K562 (cell line): ENCODE measurements around the gene OBP2A. TPM values are rescaled to one million over a fixed set of nuclear protein-coding genes. Genes with fewer than 3 reads are reported as not detected.

Experiments
- ATF7 ChIP-seq: fragments of 450-650 bp; IDR thresholded peaks from 2 replicates; pipeline ENCODE4 v1.7.1; 2014; ENCODE audit warnings: mild to moderate bottlenecking, moderate library complexity
- CGGBP1 ChIP-seq: fragments of 250-450 bp; sonication (Bioruptor Pico); IDR thresholded peaks from 2 replicates; pipeline ENCODE4 v1.9.0; 2021; ENCODE audit warnings: mild to moderate bottlenecking
- CREM ChIP-seq: IDR thresholded peaks from 2 replicates; pipeline ENCODE4 v1.6.1; 2014; ENCODE audit warnings: antibody characterized with exemption, low read depth
- EP300 ChIP-seq: IDR thresholded peaks from 2 replicates; pipeline ENCODE4 v1.6.1; 2012; ENCODE audit warnings: low read length, improper control_type of control experiment
- ETS1 ChIP-seq: conservative IDR thresholded peaks from 2 replicates; pipeline ENCODE4 v1.6.1; 2011; ENCODE audit warnings: low read depth, mild to moderate bottlenecking, low read length; ENCODE audit not compliant: control insufficient read depth
- HMGN3 ChIP-seq: IDR thresholded peaks from 2 replicates; pipeline ENCODE4 v1.6.1; 2011; ENCODE audit warnings: borderline replicate concordance, low read depth, mild to moderate bottlenecking, mixed read lengths, low read length; ENCODE audit not compliant: insufficient read length; ENCODE audit errors: extremely low read depth
- HOXB6 ChIP-seq: fragments of 250-450 bp; sonication (Bioruptor Pico); IDR thresholded peaks from 2 replicates; pipeline ENCODE4 v1.5.1; 2022; ENCODE audit warnings: mild to moderate bottlenecking, borderline replicate concordance
- NR1H2 ChIP-seq: sonication (generic); formaldehyde crosslinking; IDR thresholded peaks from 2 replicates; pipeline ENCODE4 v1.4.0; 2020; ENCODE audit warnings: mild to moderate bottlenecking, missing genetic modification reagents
- POLR2AphosphoS5 ChIP-seq: IDR thresholded peaks from 2 replicates; pipeline ENCODE4 v1.6.1; 2011; ENCODE audit warnings: mild to moderate bottlenecking, low read depth, low read length, moderate library complexity; ENCODE audit not compliant: control insufficient read depth, insufficient read depth
- POLR2H ChIP-seq: IDR thresholded peaks from 2 replicates; pipeline ENCODE4 v1.6.1; 2016; ENCODE audit warnings: missing genetic modification characterization, low read depth, mild to moderate bottlenecking, control low read depth, missing compliant biosample characterization, moderate library complexity
- PPARD ChIP-seq: fragments of 250-450 bp; sonication (Bioruptor Pico); IDR thresholded peaks from 2 replicates; pipeline ENCODE4 v1.8.0; 2022; ENCODE audit warnings: inconsistent platforms, mild to moderate bottlenecking, moderate library complexity
- SMC3 ChIP-seq: conservative IDR thresholded peaks from 2 replicates; pipeline ENCODE4 v1.6.1; 2011; ENCODE audit warnings: low read depth, low read length, improper control_type of control experiment; ENCODE audit not compliant: insufficient read depth
- SNRNP70 ChIP-seq: fragments of 200-400 bp; formaldehyde crosslinking; optimal IDR thresholded peaks from 2 replicates; pipeline ENCODE3; 2017; ENCODE audit warnings: low read depth, low read length
- SP1 ChIP-seq: sonication (generic); formaldehyde crosslinking; IDR thresholded peaks from 2 replicates; pipeline ENCODE4 v1.8.1; 2022; ENCODE audit warnings: mild to moderate bottlenecking, missing genetic modification reagents
- TAF1 ChIP-seq: IDR thresholded peaks from 2 replicates; pipeline ENCODE4 v1.6.1; 2011; ENCODE audit warnings: mild to moderate bottlenecking, low read length, moderate library complexity; ENCODE audit not compliant: insufficient read depth, control insufficient read depth, severe bottlenecking; ENCODE audit errors: extremely low read depth
- USF1 ChIP-seq: sonication (generic); formaldehyde crosslinking; IDR thresholded peaks from 2 replicates; pipeline ENCODE4 v1.9.0; 2022; ENCODE audit warnings: mild to moderate bottlenecking, missing genetic modification reagents
- ZFPM2 ChIP-seq: fragments of 250-450 bp; sonication (Bioruptor Pico); IDR thresholded peaks from 2 replicates; pipeline ENCODE4 v1.5.1; 2022; ENCODE audit warnings: mild to moderate bottlenecking
- ZNF23 ChIP-seq: fragments of 250-450 bp; sonication (Bioruptor Pico); IDR thresholded peaks from 2 replicates; pipeline ENCODE4 v1.4.0; 2020; ENCODE audit warnings: mild to moderate bottlenecking
- ZNF668 ChIP-seq: fragments of 250-450 bp; sonication (Bioruptor Pico); IDR thresholded peaks from 2 replicates; pipeline ENCODE4 v1.8.0; 2022; ENCODE audit warnings: mild to moderate bottlenecking, inconsistent platforms
- polyA plus RNA-seq, 8 experiments: library from polyadenylated mRNA; depleted of rRNA in 4 of 8; stranded (reverse) in 5 of 8; unstranded in 3 of 8; fragments of >200 nt; fragmentation: Nextera tagmentation in 2 of 8; fragmentation: Illumina TruSeq in 1 of 8; extraction: Ambion mirVana in 2 of 8; extraction: Trizol in 1 of 8; gene quantifications; 2 replicates each; pipeline versions ENCODE4 v1.2.1 to v1.2.3, GENCODE V29; 2011 to 2014; ENCODE audit warnings: inconsistent platforms in 1 of 8, missing spikeins in 1 of 8
- total RNA-seq, 7 experiments: library from RNA; depleted of rRNA in 6 of 7; stranded (reverse); fragments of >200 nt in 6 of 7; fragmentation: Illumina TruSeq in 2 of 7; extraction: Trizol in 2 of 7; gene quantifications; 2 replicates each; pipeline versions ENCODE4 v1.2.1 to v1.2.3, GENCODE V29; 2011 to 2021; ENCODE audit warnings: low replicate concordance in 1 of 7
- TF ChIP-seq, protein P1 (sequence below): sonication (generic); formaldehyde crosslinking; IDR thresholded peaks from 2 replicates; pipeline ENCODE4 v1.8.0; 2022; ENCODE audit warnings: mild to moderate bottlenecking, missing genetic modification reagents
- TF ChIP-seq, protein P2 (sequence below): sonication (generic); formaldehyde crosslinking; IDR thresholded peaks from 2 replicates; pipeline ENCODE4 v1.8.0; 2022; ENCODE audit warnings: missing genetic modification reagents, mild to moderate bottlenecking, borderline replicate concordance

Gene OBP2A
- total and polyA plus RNA-seq, 9 of the 15 experiments (the other 6 are each of a cell fraction or from before 2014, with no cell fraction given) = not detected

- TF ChIP-seq, protein P1, sequence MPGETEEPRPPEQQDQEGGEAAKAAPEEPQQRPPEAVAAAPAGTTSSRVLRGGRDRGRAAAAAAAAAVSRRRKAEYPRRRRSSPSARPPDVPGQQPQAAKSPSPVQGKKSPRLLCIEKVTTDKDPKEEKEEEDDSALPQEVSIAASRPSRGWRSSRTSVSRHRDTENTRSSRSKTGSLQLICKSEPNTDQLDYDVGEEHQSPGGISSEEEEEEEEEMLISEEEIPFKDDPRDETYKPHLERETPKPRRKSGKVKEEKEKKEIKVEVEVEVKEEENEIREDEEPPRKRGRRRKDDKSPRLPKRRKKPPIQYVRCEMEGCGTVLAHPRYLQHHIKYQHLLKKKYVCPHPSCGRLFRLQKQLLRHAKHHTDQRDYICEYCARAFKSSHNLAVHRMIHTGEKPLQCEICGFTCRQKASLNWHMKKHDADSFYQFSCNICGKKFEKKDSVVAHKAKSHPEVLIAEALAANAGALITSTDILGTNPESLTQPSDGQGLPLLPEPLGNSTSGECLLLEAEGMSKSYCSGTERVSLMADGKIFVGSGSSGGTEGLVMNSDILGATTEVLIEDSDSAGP (CRISPR knock-in tag) = no peak
- TF ChIP-seq EP300 (no peak), USF1 (CRISPR knock-in tag) (peak; percentile 52; the same call in 1 of the 2 replicates), ZFPM2 (0 out of 2 replicates have a peak, but pooled peaks have one; percentile 81), NR1H2 (CRISPR knock-in tag) (no peak), TAF1 (no peak), SMC3 (peak; percentile 39; the same call in 1 of the 2 replicates), CREM (peak; percentile 80), CGGBP1 (CRISPR knock-in tag) (no peak), POLR2H (tag) (no peak), PPARD (CRISPR knock-in tag) (no peak), POLR2AphosphoS5 (peak; percentile 16), SNRNP70 (peak; percentile 40), ZNF668 (no peak), ZNF23 (CRISPR knock-in tag) (no peak), ATF7 (peak; percentile 36; the same call in 1 of the 2 replicates), ETS1 (no peak), HOXB6 (CRISPR knock-in tag) (no peak), SP1 (CRISPR knock-in tag) (peak; percentile 42), HMGN3 (peak; percentile 25)
- TF ChIP-seq, protein P2, sequence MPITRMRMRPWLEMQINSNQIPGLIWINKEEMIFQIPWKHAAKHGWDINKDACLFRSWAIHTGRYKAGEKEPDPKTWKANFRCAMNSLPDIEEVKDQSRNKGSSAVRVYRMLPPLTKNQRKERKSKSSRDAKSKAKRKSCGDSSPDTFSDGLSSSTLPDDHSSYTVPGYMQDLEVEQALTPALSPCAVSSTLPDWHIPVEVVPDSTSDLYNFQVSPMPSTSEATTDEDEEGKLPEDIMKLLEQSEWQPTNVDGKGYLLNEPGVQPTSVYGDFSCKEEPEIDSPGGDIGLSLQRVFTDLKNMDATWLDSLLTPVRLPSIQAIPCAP (CRISPR knock-in tag) = no peak
Observed at GRCh38 chr9:135504262-135505243, 41.4 kb upstream of the OBP2A start (continued).
